HCT116 (cell line): ENCODE results near the gene CEP19.

Source experiments
- CBX3 ChIP-seq: IDR thresholded peaks from 2 replicates; pipeline ENCODE4 v1.6.1; 2012; ENCODE audit warnings: low read depth
- EZH2 ChIP-seq: fragments of 200-600 bp; sonication (generic); IDR thresholded peaks from 2 replicates; pipeline ENCODE4 v1.6.1; 2017; ENCODE audit warnings: antibody characterized with exemption, mixed run types
- EZH2phosphoT487 ChIP-seq: fragments of 200-600 bp; IDR thresholded peaks from 2 replicates; pipeline ENCODE4 v1.6.1; 2018; ENCODE audit warnings: antibody characterized with exemption, borderline replicate concordance
- FOSL1 ChIP-seq: IDR thresholded peaks from 2 replicates; pipeline ENCODE4 v1.6.1; 2012; ENCODE audit warnings: low read depth
- JUND ChIP-seq: IDR thresholded peaks from 2 replicates; pipeline ENCODE4 v1.6.1; 2012
- POLR2A ChIP-seq: IDR thresholded peaks from 2 replicates; pipeline ENCODE4 v1.7.0; 2011; ENCODE audit warnings: borderline replicate concordance; ENCODE audit not compliant: insufficient read depth, insufficient read length; ENCODE audit errors: extremely low read depth
- POLR2AphosphoS5 ChIP-seq: IDR thresholded peaks from 2 replicates; pipeline ENCODE4 v1.6.1; 2011; ENCODE audit warnings: mild to moderate bottlenecking, low read depth, low read length, moderate library complexity
- RAD21 ChIP-seq: IDR thresholded peaks from 2 replicates; pipeline ENCODE4 v1.6.1; 2012; ENCODE audit warnings: low read depth, mild to moderate bottlenecking
- TCF7L2 ChIP-seq: IDR thresholded peaks from 2 replicates; pipeline ENCODE4 v1.7.0; 2011; ENCODE audit warnings: borderline replicate concordance, inconsistent platforms; ENCODE audit not compliant: insufficient read depth, insufficient read length; ENCODE audit errors: extremely low read depth
- YY1 ChIP-seq: IDR thresholded peaks from 2 replicates; pipeline ENCODE4 v1.6.1; 2011; ENCODE audit warnings: low read length, low read depth, moderate library complexity, mild to moderate bottlenecking; ENCODE audit not compliant: insufficient replicate concordance; ENCODE audit errors: extremely low read depth
- TF ChIP-seq, protein P1 (sequence below): IDR thresholded peaks from 2 replicates; pipeline ENCODE4 v1.6.1; 2012
- TF ChIP-seq, protein P2 (sequence below), 3 experiments: fragments of 200-600 bp in 1 of 3; sonication (generic) in 1 of 3; IDR thresholded peaks in 2 of 3; conservative IDR thresholded peaks in 1 of 3; 2 replicates each; pipeline ENCODE4 v1.5.1; 2012 to 2017; ENCODE audit warnings: low read depth in 2 of 3, low read length in 2 of 3, antibody characterized with exemption in 1 of 3, borderline replicate concordance in 1 of 3, control low read depth in 1 of 3, mild to moderate bottlenecking in 1 of 3, mixed read lengths in 1 of 3, mixed run types in 1 of 3, moderate library complexity in 1 of 3; ENCODE audit not compliant: insufficient read depth in 1 of 3
- TF ChIP-seq, protein P3 (sequence below): IDR thresholded peaks from 2 replicates; pipeline ENCODE4 v1.6.1; 2011; ENCODE audit warnings: mild to moderate bottlenecking, low read length, moderate library complexity; ENCODE audit not compliant: insufficient replicate concordance; ENCODE audit errors: extremely low read depth
- TF ChIP-seq, protein P4 (sequence below): IDR thresholded peaks from 2 replicates; pipeline ENCODE4 v1.6.1; 2012; ENCODE audit warnings: low read depth

DNA sequence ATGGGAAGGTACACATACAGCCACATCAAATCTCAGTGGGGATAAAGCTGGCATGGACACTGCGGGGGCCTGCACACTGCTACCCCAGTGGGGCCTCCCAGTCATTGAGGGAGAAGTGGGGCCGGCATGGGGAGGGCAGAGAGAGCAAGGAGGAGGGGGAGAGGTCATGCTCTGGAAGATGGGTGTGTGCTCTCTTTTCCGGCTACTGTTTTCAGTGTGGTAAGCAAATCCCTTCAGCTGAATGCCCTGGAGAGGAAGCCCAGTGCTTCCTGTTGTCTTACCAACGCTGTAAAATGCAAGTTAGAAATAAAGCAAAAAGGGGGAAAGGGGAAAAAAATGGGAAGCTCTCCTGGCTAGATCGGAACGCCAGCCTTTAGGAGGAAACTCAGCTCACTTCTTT, 41.7 kb downstream of the CEP19 start:
- TF ChIP-seq, protein P1, sequence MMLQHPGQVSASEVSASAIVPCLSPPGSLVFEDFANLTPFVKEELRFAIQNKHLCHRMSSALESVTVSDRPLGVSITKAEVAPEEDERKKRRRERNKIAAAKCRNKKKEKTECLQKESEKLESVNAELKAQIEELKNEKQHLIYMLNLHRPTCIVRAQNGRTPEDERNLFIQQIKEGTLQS = no peak
- no peak for TF ChIP-seq TCF7L2
- TF ChIP-seq FOSL1 = no peak
- no peak for TF ChIP-seq POLR2A
- TF ChIP-seq, protein P2, sequence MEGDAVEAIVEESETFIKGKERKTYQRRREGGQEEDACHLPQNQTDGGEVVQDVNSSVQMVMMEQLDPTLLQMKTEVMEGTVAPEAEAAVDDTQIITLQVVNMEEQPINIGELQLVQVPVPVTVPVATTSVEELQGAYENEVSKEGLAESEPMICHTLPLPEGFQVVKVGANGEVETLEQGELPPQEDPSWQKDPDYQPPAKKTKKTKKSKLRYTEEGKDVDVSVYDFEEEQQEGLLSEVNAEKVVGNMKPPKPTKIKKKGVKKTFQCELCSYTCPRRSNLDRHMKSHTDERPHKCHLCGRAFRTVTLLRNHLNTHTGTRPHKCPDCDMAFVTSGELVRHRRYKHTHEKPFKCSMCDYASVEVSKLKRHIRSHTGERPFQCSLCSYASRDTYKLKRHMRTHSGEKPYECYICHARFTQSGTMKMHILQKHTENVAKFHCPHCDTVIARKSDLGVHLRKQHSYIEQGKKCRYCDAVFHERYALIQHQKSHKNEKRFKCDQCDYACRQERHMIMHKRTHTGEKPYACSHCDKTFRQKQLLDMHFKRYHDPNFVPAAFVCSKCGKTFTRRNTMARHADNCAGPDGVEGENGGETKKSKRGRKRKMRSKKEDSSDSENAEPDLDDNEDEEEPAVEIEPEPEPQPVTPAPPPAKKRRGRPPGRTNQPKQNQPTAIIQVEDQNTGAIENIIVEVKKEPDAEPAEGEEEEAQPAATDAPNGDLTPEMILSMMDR (IDR thresholded peaks at IDR 0.05 in 2 of 3, conservative IDR thresholded peaks at IDR 0.05 in 1 of 3; ENCODE audit: borderline replicate concordance in 1 of 3, insufficient read depth in 1 of 3, low read depth in 2 of 3, low read length in 2 of 3) = no peak
- TF ChIP-seq, protein P3, sequence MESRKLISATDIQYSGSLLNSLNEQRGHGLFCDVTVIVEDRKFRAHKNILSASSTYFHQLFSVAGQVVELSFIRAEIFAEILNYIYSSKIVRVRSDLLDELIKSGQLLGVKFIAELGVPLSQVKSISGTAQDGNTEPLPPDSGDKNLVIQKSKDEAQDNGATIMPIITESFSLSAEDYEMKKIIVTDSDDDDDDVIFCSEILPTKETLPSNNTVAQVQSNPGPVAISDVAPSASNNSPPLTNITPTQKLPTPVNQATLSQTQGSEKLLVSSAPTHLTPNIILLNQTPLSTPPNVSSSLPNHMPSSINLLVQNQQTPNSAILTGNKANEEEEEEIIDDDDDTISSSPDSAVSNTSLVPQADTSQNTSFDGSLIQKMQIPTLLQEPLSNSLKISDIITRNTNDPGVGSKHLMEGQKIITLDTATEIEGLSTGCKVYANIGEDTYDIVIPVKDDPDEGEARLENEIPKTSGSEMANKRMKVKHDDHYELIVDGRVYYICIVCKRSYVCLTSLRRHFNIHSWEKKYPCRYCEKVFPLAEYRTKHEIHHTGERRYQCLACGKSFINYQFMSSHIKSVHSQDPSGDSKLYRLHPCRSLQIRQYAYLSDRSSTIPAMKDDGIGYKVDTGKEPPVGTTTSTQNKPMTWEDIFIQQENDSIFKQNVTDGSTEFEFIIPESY = no peak
- no peak for TF ChIP-seq EZH2
- TF ChIP-seq CBX3 = no peak
- TF ChIP-seq, protein P4, sequence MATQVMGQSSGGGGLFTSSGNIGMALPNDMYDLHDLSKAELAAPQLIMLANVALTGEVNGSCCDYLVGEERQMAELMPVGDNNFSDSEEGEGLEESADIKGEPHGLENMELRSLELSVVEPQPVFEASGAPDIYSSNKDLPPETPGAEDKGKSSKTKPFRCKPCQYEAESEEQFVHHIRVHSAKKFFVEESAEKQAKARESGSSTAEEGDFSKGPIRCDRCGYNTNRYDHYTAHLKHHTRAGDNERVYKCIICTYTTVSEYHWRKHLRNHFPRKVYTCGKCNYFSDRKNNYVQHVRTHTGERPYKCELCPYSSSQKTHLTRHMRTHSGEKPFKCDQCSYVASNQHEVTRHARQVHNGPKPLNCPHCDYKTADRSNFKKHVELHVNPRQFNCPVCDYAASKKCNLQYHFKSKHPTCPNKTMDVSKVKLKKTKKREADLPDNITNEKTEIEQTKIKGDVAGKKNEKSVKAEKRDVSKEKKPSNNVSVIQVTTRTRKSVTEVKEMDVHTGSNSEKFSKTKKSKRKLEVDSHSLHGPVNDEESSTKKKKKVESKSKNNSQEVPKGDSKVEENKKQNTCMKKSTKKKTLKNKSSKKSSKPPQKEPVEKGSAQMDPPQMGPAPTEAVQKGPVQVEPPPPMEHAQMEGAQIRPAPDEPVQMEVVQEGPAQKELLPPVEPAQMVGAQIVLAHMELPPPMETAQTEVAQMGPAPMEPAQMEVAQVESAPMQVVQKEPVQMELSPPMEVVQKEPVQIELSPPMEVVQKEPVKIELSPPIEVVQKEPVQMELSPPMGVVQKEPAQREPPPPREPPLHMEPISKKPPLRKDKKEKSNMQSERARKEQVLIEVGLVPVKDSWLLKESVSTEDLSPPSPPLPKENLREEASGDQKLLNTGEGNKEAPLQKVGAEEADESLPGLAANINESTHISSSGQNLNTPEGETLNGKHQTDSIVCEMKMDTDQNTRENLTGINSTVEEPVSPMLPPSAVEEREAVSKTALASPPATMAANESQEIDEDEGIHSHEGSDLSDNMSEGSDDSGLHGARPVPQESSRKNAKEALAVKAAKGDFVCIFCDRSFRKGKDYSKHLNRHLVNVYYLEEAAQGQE = no peak
- no peak for TF ChIP-seq EZH2phosphoT487
- TF ChIP-seq POLR2AphosphoS5 = no peak
- TF ChIP-seq RAD21 = no peak
- no peak for TF ChIP-seq YY1
- no peak for TF ChIP-seq JUND
